GM18909 (cell line): ENCODE data around the gene DSCAM.
"Not testable (repeated sequence)": the region's sequence is repeated elsewhere in the genome, so short reads cannot be mapped to it uniquely, and the experiment has no call there.

Source experiments
- ATAC-seq: cut with Tn5 transposase; IDR thresholded peaks from one replicate; pipeline ENCODE4 v1.9.1; 2021; ENCODE audit warnings: mild to moderate bottlenecking; ENCODE audit not compliant: unreplicated experiment, poor library complexity

The DSCAM gene

DNA sequence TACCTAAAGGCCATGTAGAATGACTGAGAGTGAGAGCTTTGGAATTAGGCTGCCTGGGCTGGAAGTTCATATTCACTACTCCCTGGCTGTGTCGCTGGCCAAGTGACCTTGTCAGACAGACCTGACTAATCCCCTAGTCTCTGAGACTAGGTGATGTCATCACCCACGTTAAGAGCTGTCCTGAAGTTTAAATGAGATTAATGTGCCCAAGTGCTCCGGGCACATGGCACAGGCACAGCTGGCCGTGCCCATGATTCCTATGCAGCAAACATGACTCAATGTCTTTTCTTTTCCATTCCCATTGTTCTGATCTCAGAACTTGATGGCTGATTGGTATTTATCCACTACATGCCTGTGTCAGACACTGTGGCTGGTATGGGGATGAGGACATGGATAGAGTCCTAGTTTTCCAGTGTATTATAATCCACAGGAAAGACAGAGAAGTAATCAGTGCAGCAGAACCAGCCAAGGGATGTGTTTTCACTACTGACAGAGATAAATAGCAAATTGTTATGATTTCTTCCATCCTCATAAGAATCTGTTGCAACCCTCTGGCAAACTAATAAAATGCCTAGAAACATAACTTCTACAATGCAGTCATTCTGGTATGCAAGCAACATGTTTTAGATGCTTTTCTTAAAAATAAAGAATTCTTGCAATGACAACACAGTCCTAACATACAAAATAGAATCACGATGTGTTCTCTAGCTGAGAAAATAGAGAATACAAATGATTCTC, 798.8 kb downstream of the DSCAM start:
- no peak for ATAC-seq

DNA sequence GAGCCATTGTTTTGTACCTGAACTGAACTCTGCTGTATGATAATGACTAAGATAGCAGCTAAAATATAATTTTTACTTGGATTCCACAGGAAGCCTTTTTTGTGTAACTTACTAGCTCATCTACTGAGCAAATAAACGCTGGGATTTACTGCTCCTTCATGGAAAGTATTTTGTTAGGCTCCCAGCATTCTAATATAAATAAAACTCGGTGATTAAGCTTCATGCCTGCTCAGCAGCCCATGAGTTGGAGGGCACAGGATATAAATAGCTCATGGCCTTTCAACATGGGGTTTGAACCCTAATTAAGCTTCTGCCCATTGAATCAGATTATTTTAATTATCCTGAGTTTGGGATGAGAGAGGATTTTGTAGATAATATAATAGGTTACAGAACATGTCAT, 799.7 kb downstream of the DSCAM start:
- no peak for ATAC-seq

DNA sequence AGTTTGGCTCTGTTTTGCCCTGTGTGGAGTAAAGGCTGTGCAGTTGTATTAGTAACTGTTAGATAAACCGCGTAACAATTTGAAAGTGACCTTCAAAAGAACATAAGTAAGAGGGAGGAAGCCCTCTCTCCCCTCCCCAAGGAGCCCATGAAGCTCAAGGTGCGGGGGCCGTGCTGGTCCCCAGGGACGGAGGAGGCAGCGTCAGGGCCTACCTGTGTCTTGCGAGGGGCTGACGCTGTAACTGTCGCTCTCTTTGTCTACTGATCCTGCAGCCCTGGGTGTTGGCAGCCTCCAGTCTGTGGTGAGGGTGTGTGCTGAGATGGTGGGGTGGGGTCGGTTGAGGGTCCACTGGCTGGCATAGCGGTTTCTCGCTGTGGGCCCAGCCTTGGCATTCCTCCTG, 803.1 kb downstream of the DSCAM start:
- ATAC-seq, result no peak

DNA sequence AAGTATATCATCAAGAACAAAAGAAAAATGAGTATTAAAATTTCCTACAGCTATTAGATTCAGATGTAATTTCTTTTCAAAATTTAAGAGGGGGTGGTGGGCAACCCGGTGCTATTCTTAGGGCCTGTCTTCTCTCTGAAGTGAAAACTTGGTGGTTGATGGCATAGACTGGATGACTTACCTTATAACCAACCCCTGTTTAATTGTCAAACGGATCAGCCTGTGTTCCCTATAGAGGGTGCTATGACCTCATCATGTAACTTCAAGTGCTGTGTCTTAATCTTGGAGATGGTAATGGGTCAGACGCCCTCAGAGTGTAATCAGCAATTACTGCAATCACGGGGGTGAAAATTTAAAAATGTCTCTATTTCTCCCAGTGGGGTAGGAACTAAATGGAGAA, 803.5 kb downstream of the DSCAM start:
- no peak for ATAC-seq

DNA sequence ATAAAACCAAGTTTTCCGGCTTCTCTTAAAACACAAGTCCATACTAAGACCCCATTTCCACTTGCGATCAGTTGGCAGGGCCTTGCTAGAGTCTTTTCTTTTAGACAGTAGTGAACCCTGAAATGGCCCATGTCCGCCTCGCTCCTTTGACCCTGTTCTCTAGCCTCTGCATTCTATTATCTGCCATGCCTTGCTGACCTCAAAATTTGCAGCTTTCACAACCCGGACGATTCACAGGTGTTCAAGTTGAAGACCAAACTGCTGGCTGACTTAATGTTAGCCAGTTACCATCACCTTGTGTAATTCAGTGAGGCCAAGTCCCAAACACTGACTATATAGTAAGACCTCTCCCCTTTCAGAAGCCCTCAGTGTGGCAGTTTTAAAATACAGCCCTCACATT, 805.5 kb downstream of the DSCAM start:
- ATAC-seq, result no peak

DNA sequence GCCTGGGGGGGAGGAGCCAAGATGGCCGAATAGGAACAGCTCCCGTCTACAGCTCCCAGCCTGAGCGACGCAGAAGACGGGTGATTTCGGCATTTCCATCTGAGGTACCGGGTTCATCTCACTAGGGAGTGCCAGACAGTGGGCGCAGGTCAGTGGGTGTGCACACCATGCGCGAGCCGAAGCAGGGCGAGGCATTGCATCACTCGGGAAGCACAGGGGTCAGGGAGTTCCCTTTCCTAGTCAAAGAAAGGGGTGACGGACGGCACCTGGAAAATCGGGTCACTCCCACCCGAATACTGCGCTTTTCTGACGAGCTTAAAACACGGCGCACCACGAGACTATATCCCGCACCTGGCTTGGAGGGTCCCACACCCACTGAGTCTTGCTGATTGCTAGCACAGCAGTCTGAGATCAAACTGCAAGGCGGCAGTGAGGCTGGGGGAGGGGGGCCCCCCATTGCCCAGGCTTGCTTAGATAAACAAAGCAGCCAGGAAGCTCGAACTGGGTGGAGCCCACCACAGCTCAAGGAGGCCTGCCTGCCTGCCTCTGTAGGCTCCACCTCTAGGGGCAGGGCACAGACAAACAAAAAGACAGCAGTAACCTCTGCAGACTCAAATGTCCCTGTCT, 813.7 kb downstream of the DSCAM start:
- ATAC-seq, result not testable (repeated sequence)

DNA sequence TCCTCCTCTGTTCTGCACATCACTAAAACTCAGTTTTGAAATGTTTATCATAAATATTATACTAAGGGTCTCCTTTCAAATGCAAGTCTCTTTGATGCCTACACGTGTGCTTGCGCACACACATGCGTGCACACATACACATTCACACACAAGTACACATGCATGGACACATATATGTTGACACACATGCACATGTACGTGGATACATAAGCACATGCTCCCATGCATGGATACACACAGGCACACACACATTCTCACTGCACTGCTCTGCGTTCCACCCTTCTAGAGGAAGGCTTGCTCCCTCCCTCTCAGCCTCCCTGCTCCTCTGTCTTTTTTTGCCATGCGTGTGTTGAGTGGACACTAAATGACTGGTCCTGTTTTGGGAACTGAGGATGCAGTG, 817.1 kb downstream of the DSCAM start:
- ATAC-seq, result no peak

DNA sequence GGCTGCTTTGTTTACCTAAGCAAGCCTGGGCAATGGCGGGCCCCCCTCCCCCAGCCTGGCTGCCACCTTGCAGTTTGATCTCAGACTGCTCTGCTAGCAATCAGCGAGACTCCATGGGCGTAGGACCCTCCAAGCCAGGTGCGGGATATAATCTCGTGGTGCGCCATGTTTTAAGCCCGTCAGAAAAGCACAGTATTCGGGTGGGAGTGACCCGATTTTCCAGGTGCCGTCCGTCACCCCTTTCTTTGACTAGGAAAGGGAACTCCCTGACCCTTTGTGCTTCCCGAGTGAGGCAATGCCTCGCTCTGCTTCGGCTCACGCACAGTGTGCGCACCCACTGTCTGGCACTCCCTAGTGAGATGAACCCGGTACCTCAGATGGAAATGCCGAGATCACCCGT, 818.6 kb downstream of the DSCAM start:
- not testable (repeated sequence) for ATAC-seq

DNA sequence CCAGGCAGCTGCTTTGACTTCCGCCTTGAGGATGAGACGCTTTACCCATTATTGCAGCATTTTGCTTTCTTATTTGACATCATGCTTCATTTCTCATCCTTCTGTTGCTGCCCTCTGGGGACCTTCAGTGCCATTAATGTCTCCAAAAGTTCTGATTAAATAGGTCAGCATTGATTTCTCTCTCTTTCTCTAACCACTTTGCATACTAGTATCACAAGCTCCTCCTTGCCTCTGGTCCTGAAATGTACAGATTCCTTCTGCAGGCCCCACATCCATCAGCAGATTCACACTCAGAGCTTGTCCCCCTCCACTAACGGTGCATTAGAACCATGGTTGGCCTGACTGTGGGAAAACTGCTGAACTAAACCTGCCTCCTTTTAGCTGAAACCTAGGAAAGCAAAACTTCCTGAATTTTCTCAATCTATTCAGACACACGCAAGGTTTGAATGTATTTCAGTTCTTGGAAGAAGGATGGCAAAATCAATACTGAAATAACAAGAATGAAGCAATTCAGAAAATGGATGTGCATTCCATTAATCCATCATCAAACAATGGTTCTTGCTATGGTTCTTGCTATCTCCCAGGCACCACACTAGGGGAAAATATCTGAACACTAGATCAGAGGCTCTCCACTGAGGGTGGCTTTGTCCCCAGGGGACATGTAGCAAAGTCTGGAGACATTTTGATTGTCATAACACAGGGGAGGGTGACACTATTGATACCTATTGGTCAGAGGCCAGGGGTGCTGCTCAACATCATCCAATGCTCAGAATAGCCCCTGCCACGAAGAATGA, 825.2 kb downstream of the DSCAM start:
- no peak for ATAC-seq

DNA sequence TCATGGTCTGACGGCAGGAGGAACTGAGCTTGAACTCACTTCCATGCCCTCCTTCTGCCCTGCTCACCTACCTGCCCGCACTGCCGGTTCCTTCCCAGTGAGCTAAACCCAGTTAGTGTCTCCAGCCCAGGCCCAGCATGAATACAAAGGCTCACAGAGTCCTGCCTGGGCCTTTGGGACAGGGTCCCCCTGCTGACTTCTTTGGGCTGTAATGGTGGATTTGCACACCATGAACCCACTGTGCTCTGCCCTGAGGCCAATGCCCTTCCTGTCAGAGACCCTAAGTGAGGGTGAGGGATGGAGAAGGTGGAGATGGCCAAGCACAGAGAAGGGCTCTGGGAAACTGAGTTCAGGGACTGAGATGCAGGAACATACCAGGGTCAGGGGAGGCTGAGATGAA, 826.3 kb downstream of the DSCAM start:
- ATAC-seq, result no peak

DNA sequence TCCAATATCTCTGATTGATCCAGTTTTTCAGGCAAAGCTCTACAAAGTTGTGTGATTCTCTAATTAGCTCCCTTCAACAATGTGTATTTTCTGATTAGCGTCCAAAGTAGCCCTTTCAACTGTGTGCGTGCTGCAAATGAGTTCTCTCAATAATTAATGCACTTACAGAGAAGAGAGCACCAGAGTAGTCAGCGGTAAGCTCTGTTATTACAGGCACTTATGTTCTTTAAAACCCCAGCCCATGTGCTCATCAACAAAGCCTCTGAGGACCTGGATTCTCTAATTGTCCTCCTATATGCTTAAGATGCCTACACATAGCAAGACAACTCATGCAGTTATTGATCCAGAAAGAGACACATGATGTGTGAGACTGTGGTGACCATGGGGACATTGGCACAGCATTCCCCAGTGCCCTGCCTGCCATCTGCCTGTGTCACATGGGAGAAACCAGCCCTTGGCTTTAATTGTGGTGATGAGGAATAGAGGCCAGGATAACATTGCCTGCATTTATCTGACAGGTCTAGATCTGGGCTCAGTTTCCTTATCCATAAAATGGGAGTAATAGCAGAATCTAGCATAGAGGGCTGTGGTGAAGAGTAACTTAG, 828.0 kb downstream of the DSCAM start:
- ATAC-seq, result no peak

DNA sequence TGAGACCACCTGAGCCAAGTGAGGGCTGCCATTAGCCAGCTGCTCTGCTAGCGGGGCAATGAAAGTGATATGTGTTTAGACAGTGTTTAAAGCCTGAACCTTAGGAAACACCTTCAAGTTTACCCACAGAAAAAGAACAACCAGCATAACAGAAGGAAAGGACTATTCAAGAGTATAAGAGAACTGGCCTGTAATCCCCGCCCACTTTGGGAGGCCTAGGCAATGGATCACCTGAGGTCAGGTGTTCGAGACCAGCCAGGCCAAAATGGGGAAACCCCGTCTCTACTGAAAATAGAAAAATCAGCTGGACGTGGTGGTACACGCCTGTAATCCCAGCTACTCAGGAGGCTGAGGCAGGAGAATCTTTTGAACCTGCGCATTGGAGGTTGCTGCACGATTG, 830.3 kb downstream of the DSCAM start:
- no peak for ATAC-seq

DNA sequence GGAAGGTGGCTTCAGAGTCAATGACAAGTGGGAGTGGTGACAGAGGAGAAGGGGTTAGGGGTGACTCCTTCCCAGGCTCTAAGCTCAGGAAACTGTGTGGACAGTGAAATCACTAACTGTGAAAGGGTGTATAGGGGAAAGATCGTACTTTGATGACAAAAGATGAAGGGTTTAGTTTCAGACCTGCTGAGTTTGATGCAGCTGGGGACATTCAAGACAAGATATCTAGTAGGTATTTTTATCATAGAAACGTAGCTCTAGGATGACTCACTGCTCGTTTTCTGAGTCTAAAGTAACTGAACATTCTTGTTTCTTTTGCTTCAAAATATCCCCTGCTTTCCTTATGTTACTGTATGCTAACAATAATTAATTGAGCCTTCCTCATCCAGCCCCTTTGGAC, 830.7 kb downstream of the DSCAM start:
- no peak for ATAC-seq

DNA sequence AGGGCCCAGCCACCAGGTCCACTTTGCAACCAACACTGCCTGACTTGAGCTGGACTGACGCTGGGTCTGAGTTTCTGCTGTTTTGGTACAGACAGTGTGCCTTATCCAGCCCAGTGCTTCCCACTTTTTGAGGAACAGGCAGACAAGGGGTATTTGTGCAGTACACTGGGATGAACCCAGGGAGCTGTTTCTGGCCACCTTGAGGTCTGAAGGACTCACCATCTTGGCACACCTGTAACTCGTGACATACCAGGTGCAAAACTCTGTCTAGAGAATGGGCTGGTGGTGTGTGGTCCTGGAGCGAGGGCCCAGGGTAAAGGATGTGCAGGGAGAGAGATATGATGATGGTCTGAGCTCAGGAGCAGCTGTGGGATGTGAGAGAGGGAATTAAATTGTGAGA, 831.1 kb downstream of the DSCAM start:
- no peak for ATAC-seq

DNA sequence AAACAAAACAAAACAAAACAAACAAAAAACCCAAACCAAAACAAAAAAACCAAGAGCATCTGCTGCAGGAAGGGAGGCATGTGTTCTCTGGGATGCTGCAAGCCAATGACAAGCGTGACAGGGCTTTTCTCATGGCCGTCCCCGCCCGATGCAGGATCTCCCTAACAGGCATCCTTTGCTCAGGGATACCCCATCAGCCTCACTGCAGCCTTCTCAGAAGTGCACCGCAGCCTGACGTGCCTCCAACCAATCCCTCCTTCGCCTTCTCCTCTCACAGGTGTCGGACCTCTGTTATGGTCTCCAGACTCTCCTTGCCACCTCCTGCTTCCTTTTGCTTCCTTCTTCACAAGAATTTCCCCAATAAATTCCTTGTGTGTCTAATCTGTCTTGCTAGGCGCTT, 832.6 kb downstream of the DSCAM start:
- no peak for ATAC-seq

DNA sequence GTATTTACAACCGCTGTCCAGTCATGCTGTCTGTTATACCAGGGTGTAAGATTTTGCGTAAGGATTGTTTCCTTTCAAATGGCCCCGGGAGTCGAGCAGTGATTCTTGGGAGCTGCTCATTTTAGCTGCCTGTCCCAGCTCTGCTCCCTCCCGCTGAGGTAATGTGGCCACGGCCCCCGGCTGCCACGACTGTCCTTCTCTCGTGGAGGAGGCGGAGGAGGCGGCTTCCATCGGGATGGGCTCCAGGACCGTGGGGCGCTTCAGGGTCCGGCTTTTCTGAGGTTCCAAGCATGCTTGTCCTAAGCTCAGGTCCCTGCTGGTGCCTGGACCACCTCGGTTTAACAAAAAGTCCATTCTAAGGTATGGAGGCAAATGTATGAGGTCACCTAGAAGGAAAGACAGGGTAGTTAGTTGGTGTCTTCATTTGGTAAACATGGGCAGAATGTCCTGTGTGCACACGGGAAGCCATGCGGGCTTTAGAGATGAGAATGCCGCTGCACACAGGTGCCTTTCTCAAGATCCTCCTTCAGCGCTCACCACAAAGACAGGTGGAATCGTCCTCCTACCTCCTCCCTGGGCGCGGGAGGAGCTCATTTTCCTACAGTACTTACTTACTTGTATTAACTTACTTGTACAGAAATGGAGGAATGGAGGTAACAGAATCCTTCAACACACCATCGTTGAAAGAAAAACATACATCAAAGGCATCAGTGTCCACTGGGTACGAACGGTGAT, 833.8 kb downstream of the DSCAM start:
- ATAC-seq, result no peak

DNA sequence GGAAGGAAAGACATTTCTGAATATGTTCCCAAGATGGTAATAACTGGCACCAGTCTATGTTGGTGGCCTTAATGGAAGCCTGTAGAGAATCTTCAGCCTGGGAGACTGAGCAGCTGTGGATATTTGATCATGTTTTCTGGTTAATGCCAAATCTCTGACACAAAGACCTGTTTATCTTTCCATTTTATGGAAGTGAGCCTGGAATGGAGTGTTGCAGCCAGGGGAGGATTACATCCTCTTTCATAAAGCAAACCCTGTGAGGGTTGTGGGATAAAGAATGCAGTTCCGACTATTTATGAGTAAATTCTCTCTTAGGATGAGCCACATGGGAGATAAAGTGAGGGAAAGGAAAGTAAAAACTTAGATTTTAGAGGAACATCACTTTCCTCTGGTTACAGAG, 835.6 kb downstream of the DSCAM start:
- ATAC-seq, result no peak

DNA sequence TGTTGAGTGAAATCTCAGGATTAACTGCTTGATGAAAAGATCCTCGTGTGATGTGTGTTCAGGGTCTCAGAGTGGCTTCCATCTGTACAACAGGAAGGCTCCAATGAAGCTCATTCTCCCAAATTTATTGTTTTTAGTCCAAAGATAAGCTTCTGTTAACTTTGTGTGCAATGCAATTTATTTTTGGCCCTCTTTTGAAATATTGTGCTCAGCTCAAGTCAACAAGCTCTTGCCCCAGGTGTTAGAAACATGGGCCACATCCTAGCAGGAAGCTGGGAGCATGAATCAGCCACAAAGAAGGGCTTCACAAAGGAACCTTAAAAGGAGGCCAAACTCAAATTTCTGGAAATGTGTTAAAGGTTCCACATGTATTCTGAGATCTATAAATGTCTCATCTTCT, 844.0 kb downstream of the DSCAM start:
- ATAC-seq, result no peak

DNA sequence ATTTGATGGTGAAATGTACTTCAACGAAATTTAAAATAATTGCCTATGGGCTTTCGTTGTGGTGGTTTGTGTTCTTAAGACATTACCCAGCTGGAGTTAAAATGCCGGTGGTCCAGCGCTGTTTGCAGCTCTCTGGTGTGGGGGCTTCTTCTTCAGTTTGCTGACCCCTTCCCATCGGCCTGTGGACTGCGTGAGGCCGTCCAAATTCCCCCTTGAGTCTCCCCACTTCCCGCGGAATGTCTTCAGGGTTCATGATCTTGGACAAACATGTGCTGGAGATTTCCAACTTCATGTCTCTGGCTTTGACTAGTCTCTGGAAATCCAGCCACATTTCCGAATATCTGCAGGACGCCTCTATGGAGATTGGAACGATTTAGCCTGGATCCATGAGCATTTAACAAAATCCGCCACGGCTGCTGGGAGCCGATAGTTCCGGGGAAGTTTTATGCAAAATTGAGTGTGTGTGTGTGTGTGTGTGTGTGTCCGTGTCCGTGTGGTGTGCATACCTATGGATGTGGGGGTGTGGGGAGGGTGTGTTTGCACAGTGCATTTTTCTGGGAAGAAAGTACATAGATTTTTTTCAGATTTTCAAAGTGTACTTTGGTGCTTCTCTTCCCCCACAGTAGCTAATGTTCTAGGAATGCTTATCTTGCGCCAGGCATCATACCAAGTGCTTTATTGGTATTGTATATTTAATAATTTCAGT, 862.5 kb downstream of the DSCAM start:
- ATAC-seq, result no peak
